ENCODE data around the gene INPP4B.

The INPP4B gene

GRCh38 chr4:142334931-142335330, 511.2 kb downstream of the INPP4B start:
- DNase-seq: no peak

- no peak for DNase-seq
Measured at GRCh38 chr4:142331646-142332045, 514.5 kb downstream of the INPP4B start.

- peak in 1 of 3 experiments; percentile 10 for DNase-seq
Measured at GRCh38 chr4:142331132-142331531, 515.0 kb downstream of the INPP4B start.

GRCh38 chr4:142330311-142330710, 515.8 kb downstream of the INPP4B start:
- no peak for DNase-seq

- DNase-seq: no peak
Measured at GRCh38 chr4:142329313-142329712, 516.8 kb downstream of the INPP4B start.

GRCh38 chr4:142326181-142326580, 519.9 kb downstream of the INPP4B start:
- DNase-seq: no peak

- no peak for DNase-seq
Measured at GRCh38 chr4:142324572-142324971, 521.5 kb downstream of the INPP4B start.

- no peak for DNase-seq
Measured at GRCh38 chr4:142322996-142323395, 523.1 kb downstream of the INPP4B start.

GRCh38 chr4:142318280-142318679, 527.8 kb downstream of the INPP4B start:
- DNase-seq: no peak

GRCh38 chr4:142316913-142317312, 529.2 kb downstream of the INPP4B start:
- no peak for DNase-seq

- no peak for DNase-seq
Measured at GRCh38 chr4:142316025-142316424, 530.1 kb downstream of the INPP4B start.

GRCh38 chr4:142314686-142315085, 531.4 kb downstream of the INPP4B start:
- DNase-seq: peak in 1 of 3 experiments; percentile 11

GRCh38 chr4:142314247-142314646, 531.9 kb downstream of the INPP4B start:
- no peak for DNase-seq

- no peak for DNase-seq
Measured at GRCh38 chr4:142312391-142312790, 533.7 kb downstream of the INPP4B start.

- DNase-seq: no peak
Measured at GRCh38 chr4:142311916-142312315, 534.2 kb downstream of the INPP4B start.

GRCh38 chr4:142309772-142310171, 536.3 kb downstream of the INPP4B start:
- no peak for DNase-seq

GRCh38 chr4:142307857-142308256, 538.2 kb downstream of the INPP4B start:
- peak in 1 of 3 experiments; percentile 6 for DNase-seq

GRCh38 chr4:142297313-142297712, 548.8 kb downstream of the INPP4B start:
- no peak for DNase-seq

GRCh38 chr4:142293536-142293935, 552.6 kb downstream of the INPP4B start:
- no peak for DNase-seq

- no peak for DNase-seq
Measured at GRCh38 chr4:142292231-142292630, 553.9 kb downstream of the INPP4B start.

GRCh38 chr4:142291299-142292050, 554.6 kb downstream of the INPP4B start:
- DNase-seq: no peak

GRCh38 chr4:142287371-142287770, 558.7 kb downstream of the INPP4B start:
- no peak for DNase-seq

GRCh38 chr4:142285222-142285583, 560.9 kb downstream of the INPP4B start:
- no peak for DNase-seq

GRCh38 chr4:142284402-142285221, 561.5 kb downstream of the INPP4B start:
- DNase-seq: no peak

All from NCI-H1417 (cell line).